Kidney epithelial cell (primary cell): ENCODE data around the gene CLCN2. TPM values are rescaled to one million over a fixed set of nuclear protein-coding genes. Genes with fewer than 3 reads are reported as not detected.
"Not testable (repeated sequence)": the region's sequence is repeated elsewhere in the genome, so short reads cannot be mapped to it uniquely, and the experiment has no call there.

Experiments
- DNase-seq: peaks from one replicate; pipeline ENCODE4 v3.0.0-alpha.2; 2010; ENCODE audit warnings: low read depth
- H3K27me3 ChIP-seq: 2 replicates; pipeline ENCODE4 v1.6.0; 2011; ENCODE audit warnings: low read length; ENCODE audit not compliant: control insufficient read depth, insufficient read depth
- H3K36me3 ChIP-seq: 2 replicates; pipeline ENCODE4 v1.5.1; 2011; ENCODE audit warnings: low read length; ENCODE audit not compliant: control insufficient read depth, insufficient read depth
- H3K4me3 ChIP-seq: 2 replicates; pipeline ENCODE4 v1.5.1; 2011; ENCODE audit warnings: low read depth, mild to moderate bottlenecking, control low read depth, low read length
- total RNA-seq: library from RNA; depleted of rRNA; stranded (reverse); fragments of >200 nt; gene quantifications from 2 replicates; pipeline ENCODE4 v1.2.3, GENCODE V29; 2015
- TF ChIP-seq, protein P1 (sequence below): IDR thresholded peaks from 2 replicates; pipeline ENCODE4 v1.5.1; 2011; ENCODE audit warnings: mild to moderate bottlenecking, moderate library complexity, low read length, control low read depth, inconsistent platforms; ENCODE audit not compliant: insufficient read depth, poor library complexity, severe bottlenecking

The CLCN2 gene
- total RNA-seq, 1 donor from 2014 or later, result 2.6 TPM

DNA sequence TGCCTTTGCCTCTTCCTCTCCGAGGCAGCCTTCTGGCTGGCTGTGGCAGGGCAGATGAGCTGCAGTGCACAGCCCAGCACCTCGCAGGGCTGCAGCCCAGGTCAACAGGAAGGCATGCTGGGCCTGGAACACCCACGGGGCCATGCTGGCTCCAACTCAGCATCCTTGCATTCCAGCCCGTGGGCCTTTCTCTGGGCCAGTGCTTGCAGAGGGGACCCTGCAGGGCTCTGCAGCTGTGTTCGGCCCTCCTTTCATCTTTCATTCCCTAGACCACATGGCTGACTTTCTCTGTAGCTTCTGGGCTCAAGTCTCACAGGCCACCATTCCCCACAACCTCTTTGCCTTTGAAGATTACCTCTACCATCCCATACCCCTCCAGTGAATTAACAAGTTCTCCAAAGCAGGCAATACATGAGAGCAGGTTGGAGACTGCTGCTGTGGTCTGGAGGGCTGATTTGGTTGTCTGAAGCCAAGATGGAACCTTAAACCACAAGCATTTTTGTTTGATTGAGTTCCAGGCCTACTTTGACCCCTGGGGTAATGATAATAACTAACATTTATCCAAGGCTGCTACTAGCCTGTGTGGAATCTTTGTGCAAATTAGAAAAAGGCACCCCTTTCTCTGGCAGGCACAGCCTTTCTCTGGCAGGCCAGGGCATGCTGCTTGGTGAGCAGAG is 18.1 kb downstream of the CLCN2 start:
- peaks cover 2% of the 10 kb centered on the region for H3K36me3 ChIP-seq
- no peak for DNase-seq
- TF ChIP-seq, protein P1, sequence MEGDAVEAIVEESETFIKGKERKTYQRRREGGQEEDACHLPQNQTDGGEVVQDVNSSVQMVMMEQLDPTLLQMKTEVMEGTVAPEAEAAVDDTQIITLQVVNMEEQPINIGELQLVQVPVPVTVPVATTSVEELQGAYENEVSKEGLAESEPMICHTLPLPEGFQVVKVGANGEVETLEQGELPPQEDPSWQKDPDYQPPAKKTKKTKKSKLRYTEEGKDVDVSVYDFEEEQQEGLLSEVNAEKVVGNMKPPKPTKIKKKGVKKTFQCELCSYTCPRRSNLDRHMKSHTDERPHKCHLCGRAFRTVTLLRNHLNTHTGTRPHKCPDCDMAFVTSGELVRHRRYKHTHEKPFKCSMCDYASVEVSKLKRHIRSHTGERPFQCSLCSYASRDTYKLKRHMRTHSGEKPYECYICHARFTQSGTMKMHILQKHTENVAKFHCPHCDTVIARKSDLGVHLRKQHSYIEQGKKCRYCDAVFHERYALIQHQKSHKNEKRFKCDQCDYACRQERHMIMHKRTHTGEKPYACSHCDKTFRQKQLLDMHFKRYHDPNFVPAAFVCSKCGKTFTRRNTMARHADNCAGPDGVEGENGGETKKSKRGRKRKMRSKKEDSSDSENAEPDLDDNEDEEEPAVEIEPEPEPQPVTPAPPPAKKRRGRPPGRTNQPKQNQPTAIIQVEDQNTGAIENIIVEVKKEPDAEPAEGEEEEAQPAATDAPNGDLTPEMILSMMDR, result no peak
- no peaks in the 10 kb centered on the region for H3K27me3 ChIP-seq
- H3K4me3 ChIP-seq, result no peak overlapping the region

DNA sequence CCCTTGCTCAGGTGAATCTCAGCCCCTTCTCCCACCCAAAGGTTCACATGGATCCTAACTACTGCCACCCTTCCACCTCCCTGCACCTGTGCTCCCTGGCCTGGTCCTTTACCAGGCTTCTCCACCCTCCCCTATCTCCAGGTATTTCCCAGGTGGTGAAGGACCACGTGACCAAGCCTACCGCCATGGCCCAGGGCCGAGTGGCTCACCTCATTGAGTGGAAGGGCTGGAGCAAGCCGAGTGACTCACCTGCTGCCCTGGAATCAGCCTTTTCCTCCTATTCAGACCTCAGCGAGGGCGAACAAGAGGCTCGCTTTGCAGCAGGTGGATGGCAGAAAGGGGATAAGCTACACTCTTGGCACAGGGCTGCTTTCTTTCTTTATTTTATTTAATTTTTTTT is 19.5 kb downstream of the CLCN2 start:
- H3K4me3 ChIP-seq, result no peak overlapping the region
- H3K36me3 ChIP-seq, result peaks cover 2% of the 10 kb centered on the region
- no peak for DNase-seq
- no peaks in the 10 kb centered on the region for H3K27me3 ChIP-seq
- TF ChIP-seq, protein P1, result no peak

DNA sequence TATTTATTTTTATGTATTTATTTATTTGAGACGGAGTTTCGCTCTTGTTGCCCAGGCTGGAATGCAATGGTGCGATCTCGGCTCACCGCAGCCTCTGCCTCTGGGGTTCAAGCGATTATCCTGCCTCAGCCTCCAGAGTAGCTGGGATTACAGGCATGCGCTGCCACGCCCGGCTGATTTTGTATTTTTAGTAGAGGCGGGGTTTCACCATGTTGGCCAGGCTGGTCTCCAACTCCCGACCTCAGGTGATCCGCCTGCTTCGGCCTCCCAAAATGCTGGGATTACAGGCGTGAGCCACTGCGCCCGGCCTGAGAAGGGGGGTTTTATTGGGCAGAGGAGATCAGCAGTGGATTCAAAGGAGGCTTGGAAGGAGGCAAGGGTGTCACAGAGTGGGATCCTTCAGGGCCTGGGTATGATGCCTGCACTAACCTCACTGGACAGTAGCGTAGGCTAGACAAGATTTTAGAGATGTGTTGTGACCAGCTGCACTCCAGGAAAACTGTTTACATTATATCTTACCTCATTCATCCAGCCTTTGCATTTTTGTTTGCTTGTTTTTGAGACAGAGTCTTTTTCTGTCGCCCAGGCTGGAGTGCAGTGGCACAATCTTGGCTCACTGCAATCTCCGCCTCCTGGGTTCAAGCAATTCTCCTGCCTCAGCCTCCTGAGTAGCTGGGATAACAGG is 21.8 kb downstream of the CLCN2 start:
- H3K4me3 ChIP-seq, DNase-seq, H3K27me3 ChIP-seq, H3K36me3 ChIP-seq: not testable (repeated sequence)

DNA sequence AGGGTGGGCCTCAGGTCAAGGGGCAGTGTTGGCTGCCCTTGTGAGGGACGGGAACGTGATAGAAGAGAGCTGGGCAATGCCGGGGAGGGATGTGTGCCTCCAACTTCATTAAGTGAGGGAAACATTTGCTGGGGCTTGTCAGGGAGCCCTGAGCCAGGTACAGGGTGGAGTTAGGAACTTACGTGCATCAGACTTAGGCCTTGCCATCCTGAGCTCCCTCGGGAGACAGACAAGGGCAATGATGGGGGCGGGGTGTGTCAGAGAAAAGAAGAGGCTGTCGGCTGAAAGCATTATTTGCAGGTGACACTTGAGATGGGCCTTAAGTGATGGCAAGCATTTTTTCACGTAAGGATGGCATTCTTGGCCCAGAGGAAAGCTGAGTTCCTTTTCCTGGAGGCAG is 22.4 kb downstream of the CLCN2 start:
- Histone ChIP-seq H3K36me3 (peaks cover 4% of the 10 kb centered on the region), H3K4me3 (peak overlapping the region; percentile 2), H3K27me3 (no peaks in the 10 kb centered on the region)
- TF ChIP-seq, protein P1, result no peak
- no peak for DNase-seq

DNA sequence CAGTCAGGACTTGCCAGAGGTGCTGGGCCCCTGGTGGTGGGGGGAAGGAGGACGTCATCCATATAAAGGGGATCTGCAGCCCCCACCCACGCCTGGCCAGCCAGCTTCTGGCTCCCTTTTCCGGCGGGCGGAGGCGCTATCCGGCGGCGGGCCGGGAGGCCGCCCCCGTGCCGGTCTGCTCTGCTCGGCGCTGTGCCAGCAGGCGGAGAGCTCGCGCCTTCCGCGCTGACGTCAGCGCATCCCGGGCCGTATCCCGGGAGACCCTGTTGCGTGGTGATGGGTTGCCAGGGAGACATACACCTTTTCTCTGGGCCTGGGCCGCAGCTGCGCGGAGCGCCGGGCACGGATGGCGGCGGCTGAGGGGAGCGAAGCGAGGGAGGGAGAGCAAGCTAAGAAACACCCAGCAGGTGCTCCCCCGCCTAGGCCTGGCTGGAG is 22.9 kb downstream of the CLCN2 start:
- peak overlapping the region; percentile 2 for H3K4me3 ChIP-seq

DNA sequence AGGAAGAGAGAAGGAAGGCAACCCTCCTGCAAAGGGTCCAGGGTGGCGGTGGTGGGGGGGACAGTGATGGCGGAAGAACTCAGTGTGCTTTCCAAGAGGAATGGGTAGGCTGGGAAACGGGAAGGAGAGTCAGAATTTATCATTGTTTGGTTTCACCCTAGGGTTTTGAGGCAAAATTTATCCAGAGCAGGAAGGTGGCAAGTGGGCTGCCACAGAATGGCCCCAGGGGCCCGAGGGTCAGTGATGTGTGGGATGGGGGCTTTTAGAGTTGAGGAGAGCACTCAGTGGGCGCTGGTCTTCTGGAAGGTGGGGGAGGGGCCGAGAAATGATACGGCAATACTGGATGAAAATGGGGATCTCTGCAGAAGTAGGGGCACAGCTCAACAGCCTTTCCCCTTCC is 23.4 kb downstream of the CLCN2 start:
- Histone ChIP-seq H3K27me3 (no peaks in the 10 kb centered on the region), H3K36me3 (peaks cover 9% of the 10 kb centered on the region), H3K4me3 (no peak overlapping the region)
- TF ChIP-seq, protein P1, result no peak
- no peak for DNase-seq

More for the DNA sequence above, 22.9 kb downstream of the CLCN2 start:
- no peak for DNase-seq
- TF ChIP-seq, protein P1, result no peak
- H3K27me3 ChIP-seq, result no peaks in the 10 kb centered on the region
- H3K36me3 ChIP-seq, result peaks cover 7% of the 10 kb centered on the region
